GM12865 (cell line): ENCODE data around the gene RPAP3.

Source experiments
- DNase-seq: peaks from one replicate; pipeline ENCODE4 v3.0.0; 2010; ENCODE audit warnings: low read depth
- H3K4me3 ChIP-seq: 2 replicates; pipeline ENCODE4 v1.5.1; 2011; ENCODE audit warnings: mild to moderate bottlenecking, low read depth, low read length, control low read depth
- TF ChIP-seq, protein P1 (sequence below): IDR thresholded peaks from 2 replicates; pipeline ENCODE4 v1.5.1; 2011; ENCODE audit warnings: low read length, control low read depth, low read depth, inconsistent platforms; ENCODE audit not compliant: insufficient read depth; ENCODE audit errors: missing control alignments

RPAP3 gene

DNA sequence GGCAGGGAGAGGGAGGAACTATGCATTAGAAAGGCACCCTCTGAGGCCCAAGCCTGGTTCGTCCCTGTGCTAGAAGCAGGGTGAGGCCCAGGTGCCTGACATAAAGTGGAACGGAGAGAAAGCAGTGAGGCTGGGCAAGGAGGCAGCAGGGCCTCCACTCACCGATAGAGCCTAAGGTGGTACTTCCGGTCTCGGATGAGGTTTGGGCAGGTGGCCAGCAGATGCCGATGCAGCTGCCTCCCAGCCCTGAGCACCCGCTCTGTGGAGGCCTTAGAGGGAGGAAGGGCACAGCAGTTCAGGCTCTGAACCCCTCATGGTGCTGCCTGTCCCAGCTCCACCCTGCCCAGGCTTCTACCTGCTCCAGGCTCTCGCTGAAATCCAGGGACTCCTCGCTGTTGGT is 45.7 kb upstream of the RPAP3 start:
- TF ChIP-seq, protein P1, sequence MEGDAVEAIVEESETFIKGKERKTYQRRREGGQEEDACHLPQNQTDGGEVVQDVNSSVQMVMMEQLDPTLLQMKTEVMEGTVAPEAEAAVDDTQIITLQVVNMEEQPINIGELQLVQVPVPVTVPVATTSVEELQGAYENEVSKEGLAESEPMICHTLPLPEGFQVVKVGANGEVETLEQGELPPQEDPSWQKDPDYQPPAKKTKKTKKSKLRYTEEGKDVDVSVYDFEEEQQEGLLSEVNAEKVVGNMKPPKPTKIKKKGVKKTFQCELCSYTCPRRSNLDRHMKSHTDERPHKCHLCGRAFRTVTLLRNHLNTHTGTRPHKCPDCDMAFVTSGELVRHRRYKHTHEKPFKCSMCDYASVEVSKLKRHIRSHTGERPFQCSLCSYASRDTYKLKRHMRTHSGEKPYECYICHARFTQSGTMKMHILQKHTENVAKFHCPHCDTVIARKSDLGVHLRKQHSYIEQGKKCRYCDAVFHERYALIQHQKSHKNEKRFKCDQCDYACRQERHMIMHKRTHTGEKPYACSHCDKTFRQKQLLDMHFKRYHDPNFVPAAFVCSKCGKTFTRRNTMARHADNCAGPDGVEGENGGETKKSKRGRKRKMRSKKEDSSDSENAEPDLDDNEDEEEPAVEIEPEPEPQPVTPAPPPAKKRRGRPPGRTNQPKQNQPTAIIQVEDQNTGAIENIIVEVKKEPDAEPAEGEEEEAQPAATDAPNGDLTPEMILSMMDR, result no peak
- H3K4me3 ChIP-seq, result no peak overlapping the region
- no peak for DNase-seq

DNA sequence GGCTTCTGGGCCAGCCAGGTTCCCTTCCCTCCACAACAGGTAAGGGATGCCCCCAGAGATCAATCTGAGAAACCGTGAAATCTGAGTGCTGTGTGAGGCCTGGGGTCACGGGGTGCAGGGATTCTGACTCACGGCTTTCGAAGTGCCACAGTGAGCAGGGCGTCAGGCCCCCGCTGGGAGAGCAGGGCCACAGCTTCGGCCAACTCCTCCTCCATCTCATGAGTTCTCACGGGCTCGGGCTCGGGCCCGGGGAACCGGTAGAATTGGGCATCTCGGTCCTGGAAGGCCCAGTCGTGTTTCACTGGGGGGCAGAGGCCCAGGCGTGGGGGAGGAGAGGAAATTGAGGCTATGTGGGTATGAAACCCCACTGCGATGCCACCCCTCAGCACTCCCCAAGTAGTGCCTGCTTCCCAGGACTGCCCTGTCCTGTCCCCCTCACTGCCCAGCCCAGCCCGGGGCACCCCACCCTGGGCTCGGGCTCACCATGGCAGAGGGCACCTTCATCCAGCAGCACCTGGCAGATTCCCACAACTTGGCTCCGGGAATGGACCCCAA is 45.2 kb upstream of the RPAP3 start:
- TF ChIP-seq, protein P1, result no peak
- no peak overlapping the region for H3K4me3 ChIP-seq
- no peak for DNase-seq

DNA sequence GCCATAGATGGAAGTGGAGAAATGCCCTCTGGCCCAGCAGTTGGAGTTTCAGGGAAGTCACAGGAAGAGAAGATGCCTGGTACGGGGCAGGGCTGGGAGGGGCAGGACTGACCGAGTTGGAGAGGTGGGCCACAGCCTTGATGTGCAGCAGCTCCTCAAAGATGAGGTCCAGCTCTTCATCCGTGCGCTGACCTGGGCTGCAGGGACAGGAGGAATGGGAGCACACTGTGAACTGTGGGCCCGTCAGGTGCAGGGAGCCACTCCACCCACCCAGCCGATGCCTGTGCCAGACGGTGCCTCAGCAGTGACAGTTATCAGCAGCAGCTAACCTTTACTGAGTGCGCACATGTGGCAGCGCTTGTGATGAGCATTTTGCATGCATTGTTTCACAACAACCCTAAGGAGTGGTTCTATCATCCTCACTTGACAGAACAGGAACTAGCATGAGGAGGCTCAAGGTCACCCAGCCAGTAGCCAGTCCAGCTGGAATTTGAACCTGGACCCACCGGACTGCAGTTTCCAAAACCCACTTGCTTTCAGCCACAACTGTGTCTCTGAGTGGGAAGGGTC is 44.5 kb upstream of the RPAP3 start:
- H3K4me3 ChIP-seq, result no peak overlapping the region
- DNase-seq, result no peak
- TF ChIP-seq, protein P1, result no peak

DNA sequence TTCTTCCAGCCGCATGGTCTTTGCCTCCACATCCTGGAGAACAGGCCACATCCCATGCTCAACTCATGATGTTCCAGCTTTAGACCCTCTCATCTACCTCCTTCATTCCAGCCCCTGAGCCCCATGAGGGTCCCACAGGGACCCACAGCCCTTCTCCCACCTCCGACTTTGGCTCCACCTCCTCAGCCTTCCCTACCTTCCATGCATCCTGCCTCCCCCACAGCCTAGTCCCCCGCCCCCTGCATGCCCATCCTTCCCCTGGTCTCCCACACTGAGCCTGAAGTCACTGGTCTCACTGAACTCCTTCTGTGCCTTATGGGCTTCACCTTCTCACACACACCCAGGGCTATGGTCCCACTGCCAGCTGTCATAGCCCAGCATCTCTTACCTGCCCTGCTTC is 43.1 kb upstream of the RPAP3 start:
- TF ChIP-seq, protein P1, result no peak
- H3K4me3 ChIP-seq, result no peak overlapping the region
- no peak for DNase-seq

DNA sequence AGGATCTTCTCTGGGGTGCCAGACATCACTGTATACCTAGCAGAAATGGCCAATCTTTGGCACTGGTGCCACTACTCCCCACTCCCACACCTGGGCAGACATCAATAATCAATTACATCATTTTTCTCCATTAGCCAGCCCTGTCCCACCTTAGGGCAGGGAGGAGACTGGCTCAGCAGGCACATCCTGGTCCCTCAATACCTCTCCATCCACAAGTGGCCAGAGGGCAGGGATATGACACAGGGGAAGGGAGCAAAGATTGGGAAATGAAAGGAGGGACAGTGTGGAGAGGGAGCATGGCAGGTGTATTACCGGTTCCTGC is 42.6 kb upstream of the RPAP3 start:
- no peak for DNase-seq
- TF ChIP-seq, protein P1, result no peak

DNA sequence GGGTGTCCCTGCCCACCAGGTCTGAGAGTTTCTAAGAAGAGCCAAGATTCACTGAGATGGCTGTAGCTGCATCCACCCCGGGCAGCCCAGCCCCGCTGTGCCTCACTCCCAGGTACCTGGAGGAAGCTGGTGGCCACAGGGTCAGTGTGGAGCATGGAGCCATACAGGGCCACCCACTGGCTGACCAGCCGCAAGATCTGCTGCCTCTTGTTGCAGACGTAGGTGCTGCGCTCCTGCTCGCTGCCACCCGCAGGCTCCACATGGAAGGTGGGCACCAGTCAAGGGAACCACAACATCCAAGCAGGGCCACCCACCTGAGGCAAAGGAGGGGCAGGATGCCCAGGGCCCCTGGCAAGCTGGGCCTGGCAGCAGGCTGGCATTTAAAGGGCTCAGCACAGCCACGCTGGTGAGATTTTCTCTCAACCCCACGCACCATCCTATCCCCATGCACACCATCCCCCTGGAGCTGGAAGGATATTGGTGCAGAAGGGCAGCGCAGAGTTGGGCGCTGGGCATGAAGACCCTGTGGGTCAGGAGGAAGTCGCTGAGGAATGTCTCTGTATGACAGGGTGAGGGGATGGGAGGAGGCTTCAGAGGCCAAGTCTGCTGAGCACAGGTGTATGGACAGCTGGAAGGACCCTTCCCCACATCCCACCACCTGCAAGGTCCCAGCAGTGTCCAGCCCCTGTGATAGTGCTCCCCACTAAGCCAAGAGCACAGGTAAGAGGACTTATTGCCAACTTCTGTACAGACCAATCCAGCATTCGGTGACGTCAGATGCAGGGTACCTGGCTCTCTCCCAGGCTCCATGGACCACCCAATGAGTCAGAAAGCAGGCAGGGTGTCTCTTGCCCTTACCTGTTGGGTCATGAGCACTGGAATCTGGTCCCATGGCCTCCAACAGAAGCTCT is 42.0 kb upstream of the RPAP3 start:
- TF ChIP-seq, protein P1, result no peak
- DNase-seq, result no peak
- no peak overlapping the region for H3K4me3 ChIP-seq

More for the DNA sequence above, 42.6 kb upstream of the RPAP3 start:
- H3K4me3 ChIP-seq, result no peak overlapping the region
